Neural progenitor cell (in vitro differentiated cells): Measurements from ENCODE around the gene TAGLN3. TPM values are rescaled to one million over a fixed set of nuclear protein-coding genes. Genes with fewer than 3 reads are reported as not detected.

Experiments
- DNase-seq: peaks from one replicate; pipeline ENCODE4 v3.0.0-alpha.2; 2016; ENCODE audit warnings: low spot score
- H2AFZ ChIP-seq: fragments of 200-600 bp; sonication (generic); replicated peaks from 2 replicates; pipeline ENCODE4 v1.6.1; 2016; ENCODE audit warnings: antibody characterized with exemption
- H3F3A ChIP-seq: fragments of 200-600 bp; sonication (generic); 2 replicates; pipeline ENCODE4 v1.6.1; 2016; ENCODE audit warnings: antibody characterized with exemption, low read depth
- H3K27ac ChIP-seq: fragments of 200-600 bp; sonication (generic); 2 replicates; pipeline ENCODE4 v1.5.1; 2016; ENCODE audit warnings: mild to moderate bottlenecking
- H3K27me3 ChIP-seq: fragments of 200-600 bp; sonication (generic); 2 replicates; pipeline ENCODE4 v1.6.1; 2016; ENCODE audit warnings: mild to moderate bottlenecking, moderate library complexity
- H3K36me3 ChIP-seq: fragments of 200-600 bp; sonication (generic); 2 replicates; pipeline ENCODE4 v1.5.1; 2016
- H3K4me1 ChIP-seq: fragments of 200-600 bp; sonication (generic); 2 replicates; pipeline ENCODE4 v1.6.1; 2016; ENCODE audit warnings: mixed run types
- H3K4me2 ChIP-seq: fragments of 200-600 bp; sonication (generic); 2 replicates; pipeline ENCODE4 v1.6.1; 2016
- H3K4me3 ChIP-seq: fragments of 200-600 bp; sonication (generic); 2 replicates; pipeline ENCODE4 v1.5.1; 2016
- H3K79me2 ChIP-seq: fragments of 200-600 bp; sonication (generic); 2 replicates; pipeline ENCODE4 v1.6.1; 2016; ENCODE audit warnings: low read depth
- H3K9ac ChIP-seq: fragments of 200-600 bp; sonication (generic); 2 replicates; pipeline ENCODE4 v1.6.1; 2016
- H3K9me3 ChIP-seq: fragments of 200-600 bp; sonication (generic); 2 replicates; pipeline ENCODE4 v1.5.1; 2016; ENCODE audit warnings: low read depth
- H4K20me1 ChIP-seq: fragments of 200-600 bp; sonication (generic); 2 replicates; pipeline ENCODE4 v1.6.1; 2016; ENCODE audit warnings: low read depth
- H3K27ac Mint-ChIP-seq: 3 replicates; pipeline ENCODE4 v1.8.0; 2021; ENCODE audit warnings: mixed read lengths
- H3K27me3 Mint-ChIP-seq: 2 replicates; pipeline ENCODE4 v1.8.0; 2022; ENCODE audit warnings: low read depth, mild to moderate bottlenecking, inconsistent platforms, moderate library complexity, mixed read lengths; ENCODE audit not compliant: insufficient read depth
- H3K36me3 Mint-ChIP-seq: 3 replicates; pipeline ENCODE4 v1.8.0; 2021; ENCODE audit warnings: mixed read lengths
- H3K4me1 Mint-ChIP-seq: 3 replicates; pipeline ENCODE4 v1.8.0; 2021; ENCODE audit warnings: mixed read lengths
- H3K4me3 Mint-ChIP-seq: 3 replicates; pipeline ENCODE4 v1.8.0; 2021; ENCODE audit warnings: mild to moderate bottlenecking, moderate library complexity, mixed read lengths
- H3K9me3 Mint-ChIP-seq: 3 replicates; pipeline ENCODE4 v1.8.0; 2020; ENCODE audit warnings: mixed read lengths
- EZH2 ChIP-seq: fragments of 200-600 bp; sonication (generic); IDR thresholded peaks from 2 replicates; pipeline ENCODE4 v1.6.1; 2017; ENCODE audit warnings: antibody characterized with exemption, mild to moderate bottlenecking, moderate library complexity
- EZH2phosphoT487 ChIP-seq: fragments of 200-600 bp; sonication (generic); IDR thresholded peaks from 2 replicates; pipeline ENCODE4 v1.6.1; 2017; ENCODE audit warnings: antibody characterized with exemption
- total RNA-seq: library from RNA; depleted of rRNA; stranded (reverse); fragments of >200 nt; gene quantifications from 2 replicates; pipeline ENCODE4 v1.2.3, GENCODE V29; 2015; ENCODE audit warnings: low replicate concordance
- TF ChIP-seq, protein P1 (sequence below): fragments of 200-600 bp; sonication (generic); IDR thresholded peaks from 2 replicates; pipeline ENCODE4 v1.5.1; 2017; ENCODE audit warnings: antibody characterized with exemption, mild to moderate bottlenecking

The TAGLN3 gene
- total RNA-seq, 1 donor from 2014 or later = 46.6 TPM

DNA sequence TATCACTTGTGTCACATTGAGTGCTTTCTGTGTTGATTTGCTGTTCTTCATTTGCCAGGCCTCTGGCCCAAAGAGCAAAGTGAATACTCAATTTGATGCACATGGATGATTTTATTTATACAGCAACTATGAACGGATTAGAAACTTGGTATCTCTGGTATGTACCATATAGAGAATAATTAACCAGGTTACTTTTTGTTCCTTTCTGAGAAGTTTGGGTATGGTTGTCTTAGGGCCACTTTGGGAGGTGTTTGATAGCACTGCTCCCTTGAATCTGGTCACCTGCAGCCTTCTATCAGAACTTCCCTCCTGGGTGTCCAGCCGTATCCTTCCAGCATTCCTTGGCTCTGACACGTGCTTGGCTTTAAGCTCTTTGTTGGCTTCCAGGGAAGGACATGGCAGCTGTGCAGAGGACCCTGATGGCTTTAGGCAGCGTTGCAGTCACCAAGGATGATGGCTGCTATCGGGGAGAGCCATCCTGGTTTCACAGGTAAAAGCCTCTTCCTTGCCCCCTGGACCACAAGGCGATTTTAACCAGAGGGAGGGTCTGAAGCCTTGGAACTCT is 12.7 kb downstream of the TAGLN3 start:
- peaks cover 16% of the 10 kb centered on the region for H4K20me1 ChIP-seq
- no peak overlapping the region for H2AFZ ChIP-seq
- H3K27me3 ChIP-seq = no peaks in the 10 kb centered on the region
- H3K36me3 ChIP-seq = no peaks in the 10 kb centered on the region
- Mint-ChIP-seq H3K36me3 (peaks cover 54% of the 10 kb centered on the region), H3K27me3 (no peaks in the 10 kb centered on the region), H3K27ac (peak overlapping the region; percentile 52), H3K4me3 (no peak overlapping the region), H3K9me3 (no peaks in the 10 kb centered on the region), H3K4me1 (peaks cover 54% of the 10 kb centered on the region)
- TF ChIP-seq, protein P1, sequence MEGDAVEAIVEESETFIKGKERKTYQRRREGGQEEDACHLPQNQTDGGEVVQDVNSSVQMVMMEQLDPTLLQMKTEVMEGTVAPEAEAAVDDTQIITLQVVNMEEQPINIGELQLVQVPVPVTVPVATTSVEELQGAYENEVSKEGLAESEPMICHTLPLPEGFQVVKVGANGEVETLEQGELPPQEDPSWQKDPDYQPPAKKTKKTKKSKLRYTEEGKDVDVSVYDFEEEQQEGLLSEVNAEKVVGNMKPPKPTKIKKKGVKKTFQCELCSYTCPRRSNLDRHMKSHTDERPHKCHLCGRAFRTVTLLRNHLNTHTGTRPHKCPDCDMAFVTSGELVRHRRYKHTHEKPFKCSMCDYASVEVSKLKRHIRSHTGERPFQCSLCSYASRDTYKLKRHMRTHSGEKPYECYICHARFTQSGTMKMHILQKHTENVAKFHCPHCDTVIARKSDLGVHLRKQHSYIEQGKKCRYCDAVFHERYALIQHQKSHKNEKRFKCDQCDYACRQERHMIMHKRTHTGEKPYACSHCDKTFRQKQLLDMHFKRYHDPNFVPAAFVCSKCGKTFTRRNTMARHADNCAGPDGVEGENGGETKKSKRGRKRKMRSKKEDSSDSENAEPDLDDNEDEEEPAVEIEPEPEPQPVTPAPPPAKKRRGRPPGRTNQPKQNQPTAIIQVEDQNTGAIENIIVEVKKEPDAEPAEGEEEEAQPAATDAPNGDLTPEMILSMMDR = no peak
- TF ChIP-seq EZH2 (no peak), EZH2phosphoT487 (no peak)
- H3K4me2 ChIP-seq = no peak overlapping the region
- H3F3A ChIP-seq = peaks cover 20% of the 10 kb centered on the region
- H3K9me3 ChIP-seq = no peaks in the 10 kb centered on the region
- no peak overlapping the region for H3K27ac ChIP-seq
- no peaks in the 10 kb centered on the region for H3K79me2 ChIP-seq
- DNase-seq = no peak
- no peak overlapping the region for H3K4me3 ChIP-seq
- H3K9ac ChIP-seq = no peak overlapping the region
- H3K4me1 ChIP-seq = no peaks in the 10 kb centered on the region

DNA sequence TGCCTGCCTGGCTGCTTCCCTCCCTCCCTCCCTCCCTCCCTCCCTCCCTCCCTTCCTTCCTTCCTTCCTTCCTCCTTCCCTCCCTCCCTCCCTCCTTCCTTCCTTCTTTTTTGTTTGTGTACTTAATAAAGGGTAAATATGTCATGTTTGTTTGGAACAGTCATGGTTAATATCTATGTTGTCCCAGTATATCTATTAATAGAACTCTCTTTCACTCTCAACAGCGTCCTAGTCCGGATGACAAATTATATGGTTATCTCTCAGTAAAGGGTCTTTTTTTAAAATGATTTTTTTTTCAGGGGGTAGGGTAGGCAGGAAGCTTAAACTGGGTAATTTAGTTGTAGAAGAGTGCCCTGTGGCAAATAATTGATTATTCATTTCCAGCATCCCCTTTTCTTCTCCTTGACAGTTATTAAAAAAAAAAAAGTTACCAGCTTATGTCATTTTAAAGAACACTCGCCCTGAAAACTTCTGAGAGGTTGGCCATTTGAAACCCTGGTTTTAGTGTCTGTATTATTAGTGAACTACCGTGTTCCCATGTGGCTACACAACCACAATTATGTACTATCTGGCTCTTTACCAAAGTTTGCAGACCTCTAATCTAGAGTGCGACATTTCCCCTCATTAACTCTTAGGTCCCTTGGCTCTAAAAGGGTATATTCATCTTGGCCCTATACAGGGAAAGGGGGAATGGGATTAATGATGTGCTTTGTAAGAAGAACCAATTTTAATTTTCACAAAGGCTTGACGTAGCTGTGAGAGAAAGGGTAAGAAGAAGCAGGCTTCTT is 13.7 kb downstream of the TAGLN3 start:
- H3K4me3 Mint-ChIP-seq = no peak overlapping the region
- no peak for TF ChIP-seq EZH2phosphoT487
- TF ChIP-seq, protein P1 = no peak

DNA sequence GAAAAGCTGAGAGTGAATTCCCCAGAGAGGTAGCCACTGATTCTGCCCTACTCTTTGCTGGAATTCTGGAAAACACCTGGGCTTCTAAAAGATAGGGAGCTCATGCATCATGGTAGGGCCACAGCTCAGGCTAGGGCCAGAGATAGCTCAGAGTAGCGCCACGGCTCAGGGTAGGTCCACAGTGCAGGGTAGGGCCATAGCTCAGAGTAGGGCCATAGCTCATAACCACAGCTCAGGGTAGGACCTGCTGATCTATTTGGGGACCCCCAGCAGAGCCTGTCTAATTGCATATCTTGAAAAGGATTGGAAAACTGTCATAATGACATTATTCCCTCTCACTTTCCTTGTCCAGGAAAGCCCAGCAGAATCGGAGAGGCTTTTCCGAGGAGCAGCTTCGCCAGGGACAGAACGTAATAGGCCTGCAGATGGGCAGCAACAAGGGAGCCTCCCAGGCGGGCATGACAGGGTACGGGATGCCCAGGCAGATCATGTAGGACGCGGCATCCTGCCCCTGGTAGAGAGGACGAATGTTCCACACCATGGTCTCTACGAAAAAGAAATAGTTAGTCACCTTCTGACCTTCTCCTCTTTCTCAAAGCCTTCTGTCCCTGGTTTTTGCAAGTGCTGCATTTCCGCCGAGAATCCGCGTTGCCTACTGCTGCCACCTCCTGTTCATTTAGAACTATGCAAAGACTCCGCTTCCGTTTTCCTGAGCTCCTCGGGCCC is 14.5 kb downstream of the TAGLN3 start:
- no peak overlapping the region for H3K4me3 Mint-ChIP-seq

More for the DNA sequence above, 13.7 kb downstream of the TAGLN3 start:
- H3K9ac ChIP-seq = no peak overlapping the region
- peaks cover 16% of the 10 kb centered on the region for H4K20me1 ChIP-seq
- no peak overlapping the region for H3K27ac ChIP-seq
- no peaks in the 10 kb centered on the region for H3K36me3 ChIP-seq
- H3K27ac Mint-ChIP-seq = no peak overlapping the region
- no peak for DNase-seq
- H3K4me2 ChIP-seq = no peak overlapping the region
- peaks cover 20% of the 10 kb centered on the region for H3F3A ChIP-seq
- H3K9me3 Mint-ChIP-seq = no peaks in the 10 kb centered on the region
- H3K27me3 ChIP-seq = no peaks in the 10 kb centered on the region
- H3K79me2 ChIP-seq = no peaks in the 10 kb centered on the region
- H3K4me3 ChIP-seq = no peak overlapping the region
- peaks cover 48% of the 10 kb centered on the region for H3K36me3 Mint-ChIP-seq
- H3K4me1 ChIP-seq = no peaks in the 10 kb centered on the region
- peaks cover 60% of the 10 kb centered on the region for H3K4me1 Mint-ChIP-seq
- H3K9me3 ChIP-seq = no peaks in the 10 kb centered on the region
- no peak overlapping the region for H2AFZ ChIP-seq
- H3K27me3 Mint-ChIP-seq = no peaks in the 10 kb centered on the region

More for the DNA sequence above, 14.5 kb downstream of the TAGLN3 start:
- Histone ChIP-seq H3K4me3 (no peak overlapping the region), H3F3A (peaks cover 20% of the 10 kb centered on the region), H3K9me3 (no peaks in the 10 kb centered on the region), H2AFZ (no peak overlapping the region), H3K79me2 (no peaks in the 10 kb centered on the region), H3K9ac (no peak overlapping the region), H3K27ac (no peak overlapping the region), H3K27me3 (no peaks in the 10 kb centered on the region), H3K36me3 (no peaks in the 10 kb centered on the region), H4K20me1 (peaks cover 16% of the 10 kb centered on the region), H3K4me1 (no peaks in the 10 kb centered on the region), H3K4me2 (no peak overlapping the region)
- Mint-ChIP-seq H3K27ac (peak overlapping the region; percentile 78), H3K9me3 (no peaks in the 10 kb centered on the region), H3K4me1 (peaks cover 59% of the 10 kb centered on the region), H3K27me3 (no peaks in the 10 kb centered on the region), H3K36me3 (peaks cover 44% of the 10 kb centered on the region)
- TF ChIP-seq, protein P1 = peak; percentile 75
- TF ChIP-seq EZH2phosphoT487 = no peak
- TF ChIP-seq EZH2 = no peak
- peak; percentile 80 for DNase-seq
